Ramos (cell line): ENCODE results near the gene SLC10A7.

Experiments used
- in situ Hi-C: fragments of 300-500 bp; cut with MboI; formaldehyde crosslinking; loops from one replicate; pipeline ENCODE4 v1.14.3; 2022; ENCODE audit warnings: low sequenced_read_pairs; ENCODE audit not compliant: unreplicated experiment

Gene SLC10A7

DNA sequence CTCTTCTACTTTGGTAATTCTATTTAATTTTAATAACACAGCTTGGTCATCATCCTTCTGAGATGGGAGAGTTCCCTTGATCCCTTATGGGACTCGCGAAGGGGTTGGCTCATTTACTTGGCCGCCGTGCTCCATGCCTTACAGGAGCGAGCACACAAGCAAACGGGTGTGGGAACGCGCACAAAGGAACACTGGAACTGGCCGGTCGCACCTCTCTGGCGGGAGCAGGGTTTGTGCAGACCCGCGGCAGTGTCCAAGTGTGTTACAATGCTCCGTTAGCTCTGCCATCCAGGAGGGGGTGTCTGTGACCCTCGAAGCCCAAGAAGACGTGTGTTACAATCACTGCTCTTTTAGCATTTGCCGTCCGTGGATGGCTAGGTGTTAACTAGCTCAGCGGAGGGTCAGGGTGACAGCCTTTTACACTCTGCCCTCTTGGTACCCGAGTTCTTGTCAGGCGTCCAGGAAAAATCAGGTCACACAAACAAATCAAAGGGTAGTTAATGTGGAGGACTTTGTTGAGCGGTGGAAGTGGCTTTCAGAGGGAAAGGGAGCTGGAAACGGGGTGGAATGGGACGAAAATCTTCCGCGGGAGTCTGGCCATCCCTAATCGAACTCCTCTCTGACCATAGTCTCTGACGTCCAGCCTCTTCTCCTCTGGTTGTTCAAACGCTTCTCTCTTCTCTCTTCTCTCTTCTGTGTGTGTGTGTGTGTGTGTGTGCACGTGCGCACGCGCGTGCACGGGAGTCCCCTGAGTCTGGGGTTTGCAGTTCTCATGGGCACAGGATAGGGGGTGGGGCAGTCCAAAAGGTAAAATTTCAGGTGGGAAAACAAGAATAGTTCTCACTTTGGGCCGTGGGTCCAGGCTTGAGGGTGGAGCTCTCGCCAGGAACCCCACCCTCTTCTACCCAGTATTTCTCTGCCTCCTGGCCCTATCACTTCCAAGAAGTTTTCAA is 76.3 kb downstream of the SLC10A7 start:
- in situ Hi-C loops: no loop called here

DNA sequence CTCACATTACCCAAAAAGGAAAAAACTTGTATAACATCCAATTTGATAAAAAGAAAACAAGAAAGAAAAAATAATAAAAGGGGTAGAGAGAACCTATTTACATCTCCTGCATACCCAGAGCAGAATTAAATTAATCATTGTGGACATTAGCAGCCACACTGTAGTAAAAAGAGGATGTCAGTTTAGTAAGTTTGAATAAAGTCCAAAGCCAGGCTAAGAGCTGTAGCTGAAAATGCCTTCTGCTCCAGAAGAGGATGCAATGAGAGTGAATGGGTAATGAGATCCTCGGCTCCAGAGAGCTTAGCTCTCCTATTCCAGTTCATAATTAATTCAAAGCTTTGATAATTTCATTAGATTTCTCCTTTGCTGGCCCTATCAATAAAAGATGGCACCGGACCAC is 78.2 kb downstream of the SLC10A7 start:
- in situ Hi-C loops: no loop called here

DNA sequence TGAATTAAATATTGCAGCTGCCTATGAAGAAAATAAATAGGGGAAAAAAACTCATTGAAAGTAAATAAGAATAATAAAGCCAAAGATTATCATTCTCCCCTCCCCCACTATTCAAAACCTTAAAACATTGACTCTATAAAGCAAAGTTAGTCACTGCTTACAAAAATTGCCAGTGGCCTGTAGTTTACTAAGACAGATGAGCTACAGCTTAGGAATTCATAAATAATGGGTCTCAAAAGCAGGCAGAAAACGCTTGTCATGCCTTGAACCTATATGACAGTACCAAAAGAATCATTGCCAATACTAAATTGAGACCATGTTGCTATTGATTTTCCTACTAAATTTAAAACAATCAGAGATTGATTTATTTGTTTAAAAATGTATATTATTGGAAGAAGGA is 78.9 kb downstream of the SLC10A7 start:
- in situ Hi-C loops: no loop called here

DNA sequence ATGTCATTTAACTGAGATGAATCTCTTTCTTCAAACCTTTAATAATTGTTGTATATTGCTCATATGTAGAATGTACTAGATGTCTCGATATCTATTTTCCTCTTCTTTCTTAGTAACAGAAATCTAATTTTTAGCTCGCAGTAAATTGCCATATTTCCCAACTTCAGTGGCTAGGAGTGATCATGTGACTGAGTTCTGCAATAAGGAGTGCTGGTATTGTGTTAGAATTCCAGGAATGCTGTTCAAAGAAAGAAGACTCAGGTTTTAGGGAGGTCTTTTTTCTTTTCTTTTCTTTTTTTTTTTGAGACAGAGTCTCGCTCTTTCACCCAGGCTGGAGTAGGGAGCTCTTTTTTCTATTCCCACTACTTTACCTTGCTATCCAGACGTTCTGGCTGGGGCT is 81.7 kb downstream of the SLC10A7 start:
- in situ Hi-C loops: no loop called here

DNA sequence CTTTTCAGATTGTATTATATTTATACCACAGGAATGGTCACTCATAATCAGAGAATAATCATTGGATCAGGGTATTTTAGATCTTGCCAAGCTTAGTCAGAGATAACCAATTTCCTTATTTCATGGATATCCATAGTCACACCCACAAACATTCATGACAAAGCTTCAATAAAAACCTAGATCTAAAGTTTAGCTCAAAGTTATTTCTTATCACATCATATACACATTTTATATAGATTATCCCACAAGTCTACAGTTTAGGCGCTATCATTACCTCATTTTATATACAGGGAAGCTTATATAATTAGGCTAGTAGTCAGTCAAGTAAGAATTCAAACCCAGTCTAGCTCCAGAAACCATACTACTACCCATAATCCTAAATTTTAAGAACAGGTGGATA is 82.3 kb downstream of the SLC10A7 start:
- in situ Hi-C loops: no loop called here

DNA sequence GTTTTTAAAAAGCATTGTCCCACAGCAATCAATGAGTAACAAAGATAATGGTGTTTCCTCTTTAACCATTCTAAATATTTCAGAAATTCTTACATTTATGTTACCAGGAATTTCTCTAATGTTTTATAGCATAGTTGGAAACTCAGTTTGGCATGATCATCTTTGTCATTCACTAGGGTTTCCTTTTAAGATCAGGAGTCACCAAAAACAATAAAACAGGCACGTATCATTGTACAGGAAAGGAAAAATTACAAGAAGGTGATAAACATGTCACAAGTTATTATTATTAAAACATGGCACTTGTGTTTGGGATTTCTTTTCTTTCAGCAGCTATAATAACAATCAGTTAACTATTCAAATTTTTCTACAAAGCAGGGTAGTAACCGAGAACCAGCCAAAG is 84.0 kb downstream of the SLC10A7 start:
- in situ Hi-C loops: no loop called here

DNA sequence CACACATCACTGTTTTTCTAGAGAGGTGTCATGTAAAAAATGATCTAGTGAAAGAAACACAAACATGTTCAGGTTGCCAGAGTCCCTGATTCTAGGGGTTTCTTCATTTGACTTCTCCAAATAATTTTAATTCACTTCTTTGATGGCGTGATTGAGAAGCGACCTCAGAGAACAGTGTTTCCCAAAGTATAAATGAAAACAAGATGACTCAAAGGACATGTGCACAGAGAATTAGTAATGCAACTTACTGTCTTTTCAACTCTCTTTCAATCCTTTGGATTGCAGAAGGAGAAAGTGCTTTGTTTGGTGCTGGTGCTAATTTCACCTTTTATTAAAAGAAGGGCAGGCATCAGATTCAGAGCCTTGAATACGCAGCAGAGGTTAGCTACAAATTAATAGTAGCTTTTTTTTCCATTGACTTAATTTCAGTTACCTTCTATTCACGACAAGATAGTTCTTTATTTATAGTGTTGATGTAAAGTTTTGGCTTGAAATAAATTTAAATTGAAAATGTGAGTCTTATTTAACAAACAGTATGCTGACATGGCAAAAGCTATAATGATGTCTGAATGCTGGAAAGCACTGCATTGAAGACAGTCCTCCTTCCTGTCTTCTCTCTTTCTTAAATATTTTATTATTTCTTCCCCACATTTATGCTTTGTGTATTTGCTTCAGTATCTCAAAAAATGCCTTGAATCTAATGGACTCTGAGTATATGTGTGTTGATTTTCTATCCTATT is 85.1 kb downstream of the SLC10A7 start:
- in situ Hi-C loops: no loop called here

DNA sequence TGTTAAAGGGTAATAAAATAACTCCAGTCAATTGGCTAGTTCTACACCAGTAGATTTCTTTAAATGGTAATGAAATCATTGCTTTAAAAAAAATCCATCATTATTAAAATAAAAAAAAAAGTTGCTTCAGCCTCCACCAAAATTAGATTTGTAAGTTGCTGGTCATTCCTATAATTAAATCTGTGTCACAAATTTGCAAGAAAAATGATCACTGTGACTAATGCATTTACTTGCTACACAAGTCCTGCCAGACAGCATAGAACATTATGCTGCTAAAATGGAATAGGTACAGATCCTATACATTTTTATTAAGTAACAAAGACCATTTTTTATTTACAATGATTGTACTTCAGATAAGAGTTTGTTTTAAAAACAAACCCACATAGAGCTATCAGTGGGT is 85.8 kb downstream of the SLC10A7 start:
- in situ Hi-C loops: no loop called here

DNA sequence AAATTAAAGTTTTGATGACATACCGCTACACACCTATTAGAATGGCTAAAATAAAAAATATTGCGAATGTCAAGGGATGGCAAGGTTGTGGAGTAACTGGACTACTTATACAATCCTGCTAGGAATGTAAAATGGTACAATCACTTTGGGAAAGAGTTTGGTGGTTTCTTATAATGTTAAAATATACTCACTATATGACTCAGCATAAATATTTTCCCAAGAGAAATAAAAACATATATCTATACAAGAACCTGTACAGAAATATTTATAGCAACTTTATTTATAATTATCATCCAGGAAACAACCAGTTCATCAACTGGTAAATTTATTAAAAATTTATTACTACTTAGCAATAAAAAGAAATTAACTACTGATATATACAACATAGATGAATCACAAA is 89.7 kb downstream of the SLC10A7 start:
- in situ Hi-C loops: no loop called here

DNA sequence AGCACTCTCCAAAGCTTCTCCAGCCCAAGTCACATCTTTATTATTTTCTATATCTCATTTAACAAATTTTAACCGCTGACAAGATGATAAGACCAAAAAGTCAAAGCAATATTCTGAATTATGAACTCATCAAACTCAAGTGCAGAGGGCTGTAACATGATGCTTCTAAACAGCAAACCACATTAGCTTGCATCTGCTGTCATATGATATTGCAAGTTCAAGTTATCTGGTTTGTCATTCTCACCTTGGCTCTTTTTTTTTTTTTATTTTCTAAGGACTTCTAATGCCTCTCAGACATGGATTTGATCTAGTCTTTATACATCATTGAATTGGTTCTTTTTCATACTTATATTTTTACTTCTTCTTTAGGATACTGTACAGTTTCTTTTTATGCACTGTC is 93.4 kb downstream of the SLC10A7 start:
- in situ Hi-C loops: no loop called here

DNA sequence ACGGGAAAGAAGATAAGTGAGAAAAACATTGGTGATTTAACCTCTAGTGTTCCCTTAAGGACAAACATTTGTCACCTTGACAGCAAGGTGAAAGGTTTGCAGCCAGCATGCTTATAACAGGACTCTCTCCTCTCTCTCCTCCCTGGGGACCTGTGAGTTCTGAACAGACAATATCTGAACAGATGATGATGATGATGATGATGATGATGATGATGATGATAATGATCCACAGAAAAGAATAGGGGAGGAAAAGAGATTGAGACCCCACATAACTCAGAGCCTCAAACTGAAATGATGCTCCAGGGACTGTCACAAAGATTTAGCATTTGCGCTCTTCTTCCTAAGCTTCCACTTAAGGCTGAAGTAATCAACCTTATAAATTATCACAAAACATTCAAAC is 103.9 kb downstream of the SLC10A7 start:
- in situ Hi-C loops: no loop called here

DNA sequence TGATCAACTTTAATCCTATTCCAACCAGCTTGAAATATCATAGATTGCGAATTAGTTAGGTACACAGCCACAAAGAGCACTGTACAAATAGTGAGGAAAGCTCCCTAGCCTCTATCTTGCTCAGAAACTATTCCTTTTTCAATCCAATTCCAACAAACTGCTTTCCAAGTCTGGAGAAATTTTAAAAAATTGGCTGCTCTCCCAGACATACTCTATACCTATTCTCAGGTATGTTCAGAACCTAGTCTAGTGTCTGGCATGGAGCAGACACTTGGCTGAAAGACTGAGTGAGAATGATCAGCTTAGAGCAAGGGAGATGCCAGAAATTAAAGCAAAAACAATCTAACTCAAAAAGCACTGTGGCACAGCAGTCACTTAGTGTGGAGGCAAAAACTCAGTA is 105.9 kb downstream of the SLC10A7 start:
- in situ Hi-C loops: no loop called here

DNA sequence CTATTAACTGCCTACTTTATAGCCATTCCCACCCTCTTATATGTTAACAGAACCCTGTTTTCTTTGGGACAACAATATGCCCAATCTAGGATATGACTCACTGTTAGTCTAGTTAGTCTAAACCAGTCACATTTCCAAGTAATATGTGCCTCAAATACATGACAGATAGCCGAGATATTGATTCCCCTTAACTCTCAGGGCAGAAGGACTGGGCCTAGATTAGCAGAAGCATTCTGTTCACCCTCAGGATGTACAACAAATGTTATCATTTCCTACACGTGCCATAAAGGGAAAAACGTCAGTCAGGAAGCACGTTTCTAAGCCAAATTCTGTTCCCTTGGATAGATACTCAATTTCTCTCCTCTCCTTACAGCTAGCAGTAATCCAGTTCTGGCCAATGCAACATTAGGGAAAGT is 114.1 kb downstream of the SLC10A7 start:
- in situ Hi-C loops: no loop called here

DNA sequence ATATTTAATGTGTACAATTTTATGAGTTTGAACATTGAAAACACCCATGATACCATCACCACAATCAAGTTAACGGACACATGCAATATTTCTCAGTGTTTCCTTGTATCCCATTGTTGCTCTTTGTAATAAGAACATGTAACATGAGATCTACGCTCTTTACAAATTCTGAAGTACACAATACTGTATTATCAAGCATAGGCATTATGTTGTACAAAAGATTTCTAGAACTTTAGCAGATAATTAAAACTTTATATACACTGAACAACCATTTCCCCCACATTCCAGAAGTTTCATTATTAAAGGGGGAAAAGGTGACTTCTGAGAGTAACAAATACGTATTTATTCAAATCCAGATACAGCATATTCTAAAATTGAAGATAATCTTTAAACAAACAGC is 114.5 kb downstream of the SLC10A7 start:
- in situ Hi-C loops: no loop called here

DNA sequence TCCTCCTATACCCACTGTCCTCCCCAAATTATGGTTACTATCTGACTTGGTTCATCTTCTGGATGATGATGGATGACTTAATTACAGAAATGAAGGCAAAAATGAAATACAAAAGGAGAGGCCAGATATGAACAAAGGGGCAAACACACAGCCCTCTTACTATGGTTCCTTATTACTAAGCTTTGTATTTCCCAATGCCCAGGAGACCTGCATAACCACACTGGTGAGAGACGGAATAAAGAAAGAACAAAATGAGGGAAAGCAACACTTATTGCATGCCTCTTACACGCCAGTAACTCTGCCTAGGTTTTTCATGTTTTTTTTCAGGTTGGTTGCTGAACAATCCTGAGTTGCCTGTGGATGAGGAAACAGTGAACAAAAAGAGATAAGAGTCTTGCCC is 120.5 kb downstream of the SLC10A7 start:
- in situ Hi-C loops: no loop called here

DNA sequence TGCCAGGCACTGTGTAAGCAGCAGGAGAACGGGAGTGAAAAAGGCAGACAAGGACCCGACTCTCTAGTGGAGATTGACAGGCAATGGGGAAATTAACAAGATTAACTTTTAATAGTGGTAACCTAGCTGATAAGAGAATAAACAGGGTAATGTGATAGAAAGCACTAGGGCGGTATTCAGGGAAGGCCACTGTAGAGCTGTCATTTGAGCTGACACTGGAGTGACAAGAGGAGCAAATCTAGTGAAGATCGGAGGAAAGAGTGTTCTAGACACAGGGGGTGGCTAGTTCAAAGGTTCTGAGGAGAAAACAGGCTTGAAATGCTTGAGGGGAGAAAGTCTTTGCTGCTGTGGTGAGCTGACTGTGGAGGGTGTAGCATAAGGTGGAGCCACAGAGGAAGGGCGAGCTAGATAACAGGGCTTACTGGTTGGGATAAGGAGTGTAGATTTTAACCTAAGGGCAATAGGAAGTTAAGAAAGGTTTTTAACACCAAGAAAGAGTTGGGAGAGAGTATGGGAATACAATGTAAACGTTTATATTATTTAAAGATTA is 122.8 kb downstream of the SLC10A7 start:
- in situ Hi-C loops: no loop called here

DNA sequence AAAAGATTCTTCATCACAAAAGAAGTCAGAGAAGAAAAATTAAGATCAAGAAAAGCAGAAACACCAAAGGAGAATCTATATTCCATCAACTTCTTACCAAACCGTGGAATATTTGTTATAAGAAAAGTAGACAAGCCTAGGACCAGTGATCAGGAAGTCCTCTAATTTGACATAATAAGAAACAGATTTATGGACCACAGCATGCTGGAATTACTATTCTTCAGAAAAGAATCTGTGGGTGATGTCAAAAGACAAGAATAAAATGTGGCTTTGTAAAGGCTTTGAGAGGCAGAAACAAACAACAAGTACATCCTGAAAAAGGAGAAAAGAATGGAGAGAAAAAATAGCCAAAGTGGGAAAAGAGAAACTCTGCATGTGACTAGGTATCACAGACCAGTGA is 123.3 kb downstream of the SLC10A7 start:
- in situ Hi-C loops: no loop called here

DNA sequence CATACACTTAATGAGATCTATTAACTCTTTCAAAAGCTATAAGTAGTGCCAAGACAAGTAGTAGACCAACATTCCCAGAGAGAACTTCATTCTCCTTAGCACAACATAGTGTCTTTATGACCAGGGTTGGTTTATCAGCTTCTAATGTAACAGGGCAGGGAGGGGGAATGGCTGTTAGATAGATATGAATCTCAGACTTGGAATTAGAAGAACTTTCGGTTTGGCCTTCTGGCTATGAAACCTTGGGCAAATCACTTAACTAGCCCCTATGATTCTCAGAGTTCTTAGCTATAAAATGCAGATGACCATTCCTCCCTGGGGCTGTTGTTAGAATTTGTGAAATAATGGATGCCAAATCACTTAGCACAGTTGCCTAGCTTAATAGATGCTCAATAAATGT is 132.2 kb downstream of the SLC10A7 start:
- in situ Hi-C loops: no loop called here

DNA sequence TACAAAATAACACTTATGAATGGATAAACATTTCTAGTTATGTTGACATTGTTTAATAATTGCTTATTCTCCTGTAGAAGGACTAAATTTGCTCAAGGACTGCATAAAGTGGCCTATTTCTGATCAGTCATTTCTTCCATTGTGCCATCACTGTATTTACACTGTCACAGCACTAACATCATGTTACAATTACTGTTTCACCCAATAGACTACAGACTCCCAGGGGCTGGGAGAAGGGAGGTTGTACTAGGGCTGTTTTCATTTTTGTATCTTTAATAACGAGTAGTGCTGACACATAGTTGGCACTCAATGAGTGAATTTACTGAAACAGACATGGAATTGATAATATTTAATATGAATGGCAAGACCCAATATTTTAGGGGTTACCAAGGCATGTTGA is 139.5 kb downstream of the SLC10A7 start:
- in situ Hi-C loops: no loop called here

DNA sequence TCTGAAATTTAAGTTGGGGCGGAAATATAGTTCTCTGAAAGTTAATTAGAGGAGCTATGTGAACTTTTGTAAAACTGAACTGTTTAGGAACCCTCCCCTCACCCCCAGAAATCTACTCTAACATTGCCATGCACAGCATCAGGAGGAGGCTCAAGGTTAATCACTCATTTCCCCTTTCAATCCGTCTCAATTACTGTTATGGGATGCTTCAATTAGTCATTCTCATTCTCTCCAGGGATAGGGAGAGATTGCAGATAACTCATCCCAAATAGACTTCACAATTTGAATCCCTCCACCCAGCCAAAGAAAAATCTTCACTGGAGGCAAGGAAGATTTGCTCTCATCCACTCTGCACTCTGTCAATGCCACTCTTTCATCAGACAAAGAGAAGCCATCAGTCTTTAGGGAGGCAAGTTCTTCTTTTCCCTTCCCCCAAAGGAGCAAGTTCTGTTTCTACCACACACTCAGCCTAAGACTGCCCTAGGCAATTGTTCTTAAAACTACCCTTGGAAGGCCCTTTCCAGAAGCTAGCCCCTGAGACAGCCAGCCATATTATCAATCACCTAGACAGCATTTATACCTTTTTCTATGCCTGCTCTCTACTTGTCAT is 140.4 kb downstream of the SLC10A7 start:
- in situ Hi-C loops: no loop called here

DNA sequence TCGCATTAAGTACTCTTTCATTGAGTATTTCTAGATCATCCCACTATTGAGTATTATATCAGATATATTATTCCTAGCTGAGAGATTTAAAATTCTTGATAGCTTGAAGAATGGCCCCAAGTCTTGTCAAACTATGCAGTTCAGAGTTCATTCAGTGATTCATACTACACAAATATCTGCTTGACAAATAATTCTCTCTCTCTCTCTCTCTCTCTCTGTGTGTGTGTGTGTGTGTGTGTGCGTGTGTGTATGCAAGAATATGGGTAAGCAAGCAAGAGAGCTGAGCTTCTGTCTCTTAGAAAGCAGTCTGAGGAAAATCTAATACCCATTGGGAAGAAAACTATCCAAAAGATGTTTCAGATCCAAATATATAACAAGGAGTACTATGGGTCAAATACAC is 142.0 kb downstream of the SLC10A7 start:
- in situ Hi-C loops: no loop called here
